K562 (cell line): ENCODE measurements around the gene TACC3.

Experiments
- ARHGAP35 ChIP-seq: fragments of 450-650 bp; IDR thresholded peaks from 2 replicates; pipeline ENCODE4 v1.6.1; 2018; ENCODE audit not compliant: partially characterized antibody
- BRD4 ChIP-seq: fragments of 200-600 bp; sonication (generic); IDR thresholded peaks from 2 replicates; pipeline ENCODE4 v1.6.1; 2017; ENCODE audit warnings: inconsistent platforms
- CCAR2 ChIP-seq: fragments of 200-400 bp; formaldehyde crosslinking; IDR thresholded peaks from 2 replicates; pipeline ENCODE4 v1.6.1; 2017; ENCODE audit warnings: mild to moderate bottlenecking, low read depth, low read length
- CEBPB ChIP-seq: fragments of 450-650 bp; IDR thresholded peaks from 2 replicates; pipeline ENCODE4 v1.6.1; 2016; ENCODE audit warnings: missing genetic modification characterization, missing compliant biosample characterization
- POLR2A ChIP-seq: fragments of 450-650 bp; conservative IDR thresholded peaks from 2 replicates; pipeline ENCODE4 v1.6.1; 2016
- RUNX1 ChIP-seq: sonication (generic); IDR thresholded peaks from 2 replicates; pipeline ENCODE4 v1.6.1; 2016; ENCODE audit warnings: antibody characterized with exemption, low read depth
- SIN3B ChIP-seq: fragments of 450-650 bp; IDR thresholded peaks from 2 replicates; pipeline ENCODE4 v1.6.1; 2017; ENCODE audit warnings: low read depth, mild to moderate bottlenecking, moderate library complexity
- TAF1 ChIP-seq: IDR thresholded peaks from 2 replicates; pipeline ENCODE4 v1.6.1; 2011; ENCODE audit warnings: mild to moderate bottlenecking, low read length, moderate library complexity; ENCODE audit not compliant: insufficient read depth, control insufficient read depth, severe bottlenecking; ENCODE audit errors: extremely low read depth
- ZNF696 ChIP-seq: fragments of 250-450 bp; sonication (Bioruptor Pico); conservative IDR thresholded peaks from 2 replicates; pipeline ENCODE4 v1.4.0; 2020; ENCODE audit warnings: mild to moderate bottlenecking, moderate library complexity
- TF ChIP-seq, protein P1 (sequence below), 3 experiments: IDR thresholded peaks in 2 of 3; conservative IDR thresholded peaks in 1 of 3; 2 replicates each; pipeline ENCODE4 v1.5.1; 2011 to 2012; ENCODE audit warnings: low read length in 3 of 3, mild to moderate bottlenecking in 3 of 3, control low read depth in 2 of 3, improper control_type of control experiment in 1 of 3, inconsistent platforms in 1 of 3, low read depth in 1 of 3, mixed read lengths in 1 of 3, moderate library complexity in 1 of 3; ENCODE audit not compliant: insufficient read depth in 2 of 3
- TF ChIP-seq, protein P2 (sequence below), 2 experiments: fragments of 450-650 bp in 1 of 2; sonication (generic) in 1 of 2; formaldehyde crosslinking; conservative IDR thresholded peaks; 2 replicates each; pipeline versions ENCODE4 v1.4.0 to v1.8.1; 2020 to 2022; ENCODE audit warnings: mild to moderate bottlenecking in 1 of 2, missing genetic modification reagents in 1 of 2
- TF ChIP-seq, protein P3 (sequence below): sonication (generic); formaldehyde crosslinking; IDR thresholded peaks from 2 replicates; pipeline ENCODE4 v1.8.0; 2022; ENCODE audit warnings: mild to moderate bottlenecking, low read depth, missing genetic modification reagents

DNA sequence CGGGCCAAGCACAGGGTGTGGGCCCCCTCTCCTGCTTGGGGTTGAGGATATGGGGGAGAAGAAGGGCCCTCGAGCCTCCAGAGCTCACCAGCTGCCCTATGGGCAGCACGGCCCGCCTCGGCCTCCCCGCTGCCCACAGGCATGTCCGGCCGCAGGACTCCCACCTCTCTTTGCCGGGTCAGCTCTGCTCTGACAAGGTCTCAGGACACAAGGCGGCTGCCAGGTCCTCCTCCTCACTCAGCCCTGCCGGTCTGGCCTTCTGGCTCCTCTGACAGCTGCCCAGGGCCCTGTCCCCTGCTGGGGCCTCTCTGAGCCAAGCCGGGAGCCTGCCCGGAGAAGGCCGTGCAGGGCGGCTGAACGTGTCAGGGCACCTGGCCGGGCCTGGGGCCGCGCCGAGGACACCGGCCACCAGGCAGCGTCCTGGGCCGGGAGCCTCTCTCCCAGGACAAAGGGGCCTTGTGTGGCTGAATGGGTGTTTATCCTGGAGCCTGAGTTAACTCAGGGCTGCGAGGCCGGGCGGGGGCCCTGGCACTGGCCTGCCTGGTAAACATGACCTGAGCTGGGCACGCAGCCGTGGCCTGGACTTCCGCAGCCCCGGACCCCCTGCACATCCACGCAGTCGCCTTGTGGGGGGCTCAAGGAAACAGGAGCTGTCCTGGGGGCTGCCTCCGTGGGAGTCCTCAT, 25.7 kb downstream of the TACC3 start:
- TF ChIP-seq BRD4 (no peak), CCAR2 (no peak), ARHGAP35 (no peak), RUNX1 (no peak), CEBPB (no peak), TAF1 (no peak), SIN3B (no peak), POLR2A (no peak), ZNF696 (CRISPR knock-in tag) (no peak)
- TF ChIP-seq, protein P1, sequence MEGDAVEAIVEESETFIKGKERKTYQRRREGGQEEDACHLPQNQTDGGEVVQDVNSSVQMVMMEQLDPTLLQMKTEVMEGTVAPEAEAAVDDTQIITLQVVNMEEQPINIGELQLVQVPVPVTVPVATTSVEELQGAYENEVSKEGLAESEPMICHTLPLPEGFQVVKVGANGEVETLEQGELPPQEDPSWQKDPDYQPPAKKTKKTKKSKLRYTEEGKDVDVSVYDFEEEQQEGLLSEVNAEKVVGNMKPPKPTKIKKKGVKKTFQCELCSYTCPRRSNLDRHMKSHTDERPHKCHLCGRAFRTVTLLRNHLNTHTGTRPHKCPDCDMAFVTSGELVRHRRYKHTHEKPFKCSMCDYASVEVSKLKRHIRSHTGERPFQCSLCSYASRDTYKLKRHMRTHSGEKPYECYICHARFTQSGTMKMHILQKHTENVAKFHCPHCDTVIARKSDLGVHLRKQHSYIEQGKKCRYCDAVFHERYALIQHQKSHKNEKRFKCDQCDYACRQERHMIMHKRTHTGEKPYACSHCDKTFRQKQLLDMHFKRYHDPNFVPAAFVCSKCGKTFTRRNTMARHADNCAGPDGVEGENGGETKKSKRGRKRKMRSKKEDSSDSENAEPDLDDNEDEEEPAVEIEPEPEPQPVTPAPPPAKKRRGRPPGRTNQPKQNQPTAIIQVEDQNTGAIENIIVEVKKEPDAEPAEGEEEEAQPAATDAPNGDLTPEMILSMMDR (IDR thresholded peaks at IDR 0.05 in 2 of 3, conservative IDR thresholded peaks at IDR 0.05 in 1 of 3; ENCODE audit: insufficient read depth in 2 of 3, low read depth in 1 of 3, low read length in 3 of 3): no peak
- TF ChIP-seq, protein P2, sequence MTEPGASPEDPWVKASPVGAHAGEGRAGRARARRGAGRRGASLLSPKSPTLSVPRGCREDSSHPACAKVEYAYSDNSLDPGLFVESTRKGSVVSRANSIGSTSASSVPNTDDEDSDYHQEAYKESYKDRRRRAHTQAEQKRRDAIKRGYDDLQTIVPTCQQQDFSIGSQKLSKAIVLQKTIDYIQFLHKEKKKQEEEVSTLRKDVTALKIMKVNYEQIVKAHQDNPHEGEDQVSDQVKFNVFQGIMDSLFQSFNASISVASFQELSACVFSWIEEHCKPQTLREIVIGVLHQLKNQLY (CRISPR knock-in tag; conservative IDR thresholded peaks at IDR 0.05): no peak
- TF ChIP-seq, protein P3, sequence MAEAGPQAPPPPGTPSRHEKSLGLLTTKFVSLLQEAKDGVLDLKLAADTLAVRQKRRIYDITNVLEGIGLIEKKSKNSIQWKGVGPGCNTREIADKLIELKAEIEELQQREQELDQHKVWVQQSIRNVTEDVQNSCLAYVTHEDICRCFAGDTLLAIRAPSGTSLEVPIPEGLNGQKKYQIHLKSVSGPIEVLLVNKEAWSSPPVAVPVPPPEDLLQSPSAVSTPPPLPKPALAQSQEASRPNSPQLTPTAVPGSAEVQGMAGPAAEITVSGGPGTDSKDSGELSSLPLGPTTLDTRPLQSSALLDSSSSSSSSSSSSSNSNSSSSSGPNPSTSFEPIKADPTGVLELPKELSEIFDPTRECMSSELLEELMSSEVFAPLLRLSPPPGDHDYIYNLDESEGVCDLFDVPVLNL (CRISPR knock-in tag): no peak
